H1 (cell line): ENCODE data around the gene SLC22A14. TPM values are rescaled to one million over a fixed set of nuclear protein-coding genes. Genes with fewer than 3 reads are reported as not detected.

Source experiments
- CTCF ChIA-PET: fragments of 300-600 bp; sonication (Branson Sonifier 250); formaldehyde crosslinking; loops from one replicate; lab custom pipeline; 2021; ENCODE audit not compliant: partially characterized antibody; lab: Charles Lee
- POLR2A ChIA-PET: fragments of 300-600 bp; sonication (Branson Sonifier 250); formaldehyde crosslinking; loops from one replicate; lab custom pipeline; 2021; ENCODE audit warnings: inconsistent platforms; ENCODE audit not compliant: partially characterized antibody; lab: Charles Lee
- DNase-seq, 2 experiments: peaks; one replicate each; pipeline versions ENCODE4 v3.0.0 to v3.0.0-alpha.2; 2010 to 2022; ENCODE audit warnings: low spot score in 2 of 2, low read depth in 1 of 2, mixed read lengths in 1 of 2
- FAIRE-seq: peaks from 2 replicates; lab custom pipeline; 2011; peaks lifted over from hg19 to GRCh38; lab: Jason Lieb, UNC
- H2AFZ ChIP-seq: 2 replicates; pipeline ENCODE4 v1.8.1; 2012; ENCODE audit warnings: low read length, inconsistent platforms
- H2AK5ac ChIP-seq: 2 replicates; pipeline ENCODE4 v1.6.1; 2013; ENCODE audit warnings: low read depth, low read length
- H2BK120ac ChIP-seq: replicated peaks from 2 replicates; pipeline ENCODE3; 2013; ENCODE audit warnings: low read depth, low read length, inconsistent platforms
- H2BK12ac ChIP-seq: 2 replicates; pipeline ENCODE4 v1.6.1; 2013; ENCODE audit warnings: low read depth, low read length
- H2BK15ac ChIP-seq: 2 replicates; pipeline ENCODE4 v1.6.1; 2013; ENCODE audit warnings: low read length
- H2BK20ac ChIP-seq: 2 replicates; pipeline ENCODE4 v1.6.1; 2013; ENCODE audit warnings: low read length
- H2BK5ac ChIP-seq: 2 replicates; pipeline ENCODE4 v1.6.1; 2013; ENCODE audit warnings: low read depth, low read length
- H3K14ac ChIP-seq: 2 replicates; pipeline ENCODE4 v1.6.1; 2013; ENCODE audit warnings: inconsistent platforms; ENCODE audit not compliant: insufficient read length
- H3K18ac ChIP-seq: 2 replicates; pipeline ENCODE4 v1.6.1; 2013; ENCODE audit warnings: low read length; ENCODE audit errors: extremely low read depth
- H3K23ac ChIP-seq: 2 replicates; pipeline ENCODE4 v1.6.1; 2013; ENCODE audit warnings: inconsistent platforms; ENCODE audit not compliant: insufficient read length
- H3K23me2 ChIP-seq: 2 replicates; pipeline ENCODE4 v1.6.1; 2013; ENCODE audit warnings: low read depth, low read length
- H3K27ac ChIP-seq: 2 replicates; pipeline ENCODE4 v1.6.1; 2011; ENCODE audit warnings: low read depth, low read length, inconsistent platforms
- H3K27me3 ChIP-seq, 4 experiments: replicated peaks in 1 of 4; 1 replicate in 1 of 4; 2 replicates in 3 of 4; pipeline versions ENCODE4 v1.6.1 to v1.8.1; 2011 to 2013; ENCODE audit warnings: low read length in 3 of 4, mild to moderate bottlenecking in 3 of 4, inconsistent platforms in 2 of 4, mixed read lengths in 2 of 4, moderate library complexity in 1 of 4; ENCODE audit not compliant: control insufficient read depth in 3 of 4, insufficient read depth in 3 of 4; ENCODE audit errors: extremely low read depth in 1 of 4
- H3K36me3 ChIP-seq, 4 experiments: 2 replicates each; pipeline versions ENCODE4 v1.6.1 to v1.8.1; 2011 to 2013; ENCODE audit warnings: mild to moderate bottlenecking in 4 of 4, low read length in 3 of 4, moderate library complexity in 2 of 4, control low read depth in 1 of 4, inconsistent platforms in 1 of 4; ENCODE audit not compliant: insufficient read depth in 4 of 4, control insufficient read depth in 2 of 4
- H3K4ac ChIP-seq: replicated peaks from 2 replicates; pipeline ENCODE3; 2013; ENCODE audit warnings: low read length, low read depth, mixed read lengths, inconsistent platforms; ENCODE audit not compliant: insufficient read length
- H3K4me1 ChIP-seq, 4 experiments: replicated peaks in 1 of 4; 1 replicate in 1 of 4; 2 replicates in 3 of 4; pipeline versions ENCODE4 v1.6.1 to v1.8.1; 2011 to 2013; ENCODE audit warnings: low read length in 3 of 4, inconsistent platforms in 2 of 4, mixed read lengths in 1 of 4; ENCODE audit not compliant: insufficient read depth in 4 of 4, control insufficient read depth in 3 of 4
- H3K4me2 ChIP-seq, 2 experiments: 2 replicates each; pipeline versions ENCODE4 v1.6.1 to v1.8.1; 2011 to 2013; ENCODE audit warnings: low read depth in 2 of 2, low read length in 2 of 2, control low read depth in 1 of 2, inconsistent platforms in 1 of 2, mild to moderate bottlenecking in 1 of 2; ENCODE audit not compliant: insufficient read depth in 1 of 2
- H3K4me3 ChIP-seq, 4 experiments: fragments of 200-600, 300-600 bp in 1 of 4; sonication (generic), shearing (Covaris generic), sonication (Bioruptor Twin) in 1 of 4; 2 replicates each; pipeline versions ENCODE4 v1.5.1 to v1.8.1; 2011 to 2016; ENCODE audit warnings: low read length in 4 of 4, low read depth in 3 of 4, control low read depth in 2 of 4, inconsistent platforms in 2 of 4, mild to moderate bottlenecking in 2 of 4, mixed read lengths in 1 of 4, moderate library complexity in 1 of 4; ENCODE audit not compliant: insufficient read depth in 2 of 4; ENCODE audit errors: extremely low read depth in 1 of 4
- H3K56ac ChIP-seq: replicated peaks from 2 replicates; pipeline ENCODE3; 2013; ENCODE audit warnings: low read depth, mild to moderate bottlenecking, mixed read lengths, low read length, inconsistent platforms; ENCODE audit not compliant: insufficient read length
- H3K79me1 ChIP-seq: 2 replicates; pipeline ENCODE4 v1.6.1; 2013; ENCODE audit warnings: low read depth, low read length, control low read depth
- H3K79me2 ChIP-seq, 2 experiments: 2 replicates each; pipeline versions ENCODE4 v1.6.1 to v1.8.1; 2012 to 2013; ENCODE audit warnings: low read length in 2 of 2, mild to moderate bottlenecking in 2 of 2, inconsistent platforms in 1 of 2; ENCODE audit not compliant: insufficient read depth in 2 of 2, control insufficient read depth in 1 of 2
- H3K9ac ChIP-seq, 4 experiments: replicated peaks in 1 of 4; 1 replicate in 1 of 4; 2 replicates in 3 of 4; pipeline versions ENCODE4 v1.6.1 to v1.8.1; 2011 to 2013; ENCODE audit warnings: low read depth in 3 of 4, low read length in 3 of 4, control low read depth in 2 of 4, mild to moderate bottlenecking in 2 of 4, moderate library complexity in 2 of 4, inconsistent platforms in 1 of 4; ENCODE audit errors: extremely low read depth in 1 of 4
- H3K9me3 ChIP-seq, 2 experiments: 2 replicates each; pipeline versions ENCODE4 v1.6.1 to v1.8.1; 2012 to 2013; ENCODE audit warnings: mild to moderate bottlenecking in 2 of 2, moderate library complexity in 2 of 2, control low read depth in 1 of 2, inconsistent platforms in 1 of 2, low read depth in 1 of 2, low read length in 1 of 2, mixed read lengths in 1 of 2; ENCODE audit not compliant: insufficient read depth in 2 of 2
- H4K20me1 ChIP-seq, 2 experiments: replicated peaks in 1 of 2; 2 replicates each; pipeline versions ENCODE3 to v1.8.1; 2011 to 2013; ENCODE audit warnings: inconsistent platforms in 2 of 2, low read length in 2 of 2, mild to moderate bottlenecking in 1 of 2; ENCODE audit not compliant: insufficient read depth in 2 of 2, control insufficient read depth in 1 of 2
- H4K5ac ChIP-seq: 2 replicates; pipeline ENCODE4 v1.6.1; 2013; ENCODE audit warnings: low read length, low read depth, mixed read lengths, inconsistent platforms; ENCODE audit not compliant: insufficient read length
- H4K8ac ChIP-seq: 2 replicates; pipeline ENCODE4 v1.8.0; 2013; ENCODE audit warnings: mild to moderate bottlenecking, moderate library complexity, low read length, inconsistent platforms; ENCODE audit not compliant: insufficient read depth; ENCODE audit errors: extremely low read depth
- H4K91ac ChIP-seq: replicated peaks from 2 replicates; pipeline ENCODE3; 2013; ENCODE audit warnings: low read length, mixed read lengths, inconsistent platforms; ENCODE audit not compliant: insufficient read length
- BCL11A ChIP-seq, 2 experiments: IDR thresholded peaks; one replicate each; pipeline ENCODE4 v1.6.1; 2011; ENCODE audit warnings: low read depth in 2 of 2, low read length in 2 of 2, mild to moderate bottlenecking in 2 of 2
- CBX5 ChIP-seq: fragments of 300-800, 300-1000 bp; sonication (generic); IDR thresholded peaks from 2 replicates; pipeline ENCODE4 v1.7.1; 2016; ENCODE audit warnings: antibody characterized with exemption, low read length, low read depth
- CHD1 ChIP-seq: IDR thresholded peaks from 2 replicates; pipeline ENCODE4 v1.6.1; 2012; ENCODE audit warnings: low read depth, low read length, improper control_type of control experiment
- CHD2 ChIP-seq: IDR thresholded peaks from 2 replicates; pipeline ENCODE4 v1.6.1; 2012; ENCODE audit warnings: low read length, improper control_type of control experiment
- CREB1 ChIP-seq: IDR thresholded peaks from 2 replicates; pipeline ENCODE4 v1.6.1; 2012; ENCODE audit warnings: inconsistent platforms
- GTF2F1 ChIP-seq: IDR thresholded peaks from 2 replicates; pipeline ENCODE4 v1.6.1; 2012; ENCODE audit warnings: low read depth, low read length, improper control_type of control experiment, borderline replicate concordance
- PHF8 ChIP-seq: fragments of 200-600 bp; sonication (generic); conservative IDR thresholded peaks from 2 replicates; pipeline ENCODE4 v1.7.1; 2012; ENCODE audit warnings: low read depth, mild to moderate bottlenecking, inconsistent platforms, low read length, moderate library complexity
- POLR2A ChIP-seq, 2 experiments: IDR thresholded peaks; 1 replicate in 1 of 2; 2 replicates in 1 of 2; pipeline ENCODE4 v1.6.1; 2011; ENCODE audit warnings: low read depth in 2 of 2, low read length in 2 of 2, mild to moderate bottlenecking in 2 of 2; ENCODE audit errors: control extremely low read depth in 1 of 2
- RFX5 ChIP-seq: IDR thresholded peaks from 2 replicates; pipeline ENCODE4 v1.6.1; 2011; ENCODE audit warnings: low read depth, low read length, improper control_type of control experiment, borderline replicate concordance
- RNF2 ChIP-seq: fragments of 200-900, 300-1000 bp; sonication (generic); IDR thresholded peaks from 2 replicates; pipeline ENCODE4 v1.7.1; 2016; ENCODE audit warnings: borderline replicate concordance, low read depth, mild to moderate bottlenecking, antibody characterized with exemption, low read length; ENCODE audit not compliant: poor library complexity, severe bottlenecking; ENCODE audit errors: missing control alignments
- SAP30 ChIP-seq: fragments of 300-600 bp; sonication (generic); IDR thresholded peaks from 2 replicates; pipeline ENCODE4 v1.7.1; 2012; ENCODE audit warnings: low read length, moderate library complexity, mild to moderate bottlenecking, inconsistent platforms; ENCODE audit not compliant: insufficient read depth, insufficient replicate concordance
- TAF1 ChIP-seq: IDR thresholded peaks from 2 replicates; pipeline ENCODE4 v1.6.1; 2011; ENCODE audit warnings: mild to moderate bottlenecking, low read depth, low read length
- WGBS, 2 experiments: shearing (Covaris generic) in 1 of 2; methylation state at CpG; one replicate each; pipeline versions ENCODE4 v1.1.6 to v1.1.7; 2013 to 2015; ENCODE audit warnings: low lambda C conversion rate in 2 of 2, mixed read lengths in 2 of 2, inconsistent platforms in 1 of 2, low coverage in 1 of 2, missing lambda C conversion rate in 1 of 2; ENCODE audit not compliant: insufficient replicate concordance in 2 of 2, insufficient coverage in 1 of 2, insufficient read length in 1 of 2; ENCODE audit errors: extremely low coverage in 1 of 2, missing lambda C conversion rate in 1 of 2; 5-methylcytosine and 5-hydroxymethylcytosine counted together
- polyA plus RNA-seq, 7 experiments: library from polyadenylated mRNA; depleted of rRNA in 3 of 7; stranded (reverse) in 5 of 7; unstranded in 2 of 7; fragments of >200 nt in 5 of 7; fragments of 200-250 nt in 2 of 7; gene quantifications; 1 replicate in 5 of 7; 2 replicates in 1 of 7; 4 replicates in 1 of 7; pipeline versions ENCODE4 v1.2.1 to v1.2.3, GENCODE V29; 2011 to 2013; ENCODE audit warnings: missing spikeins in 2 of 7, mixed read lengths in 2 of 7
- total RNA-seq: library from RNA; stranded (reverse); fragmentation: NEBNext Ultra II Directional; extraction: Animal tissue kit (Norgen Biotek cat#: 25700); gene quantifications from 2 replicates; pipeline ENCODE4 v1.2.1, GENCODE V29; 2021
- TF ChIP-seq, protein P1 (sequence below): IDR thresholded peaks from 2 replicates; pipeline ENCODE4 v1.6.1; 2011; ENCODE audit warnings: low read length, improper control_type of control experiment

SLC22A14 gene
- total and polyA plus RNA-seq, 2 of the 8 experiments (the other 6 are each of a cell fraction or from before 2014, with no cell fraction given): 0.03 TPM; not detected in 1

DNA sequence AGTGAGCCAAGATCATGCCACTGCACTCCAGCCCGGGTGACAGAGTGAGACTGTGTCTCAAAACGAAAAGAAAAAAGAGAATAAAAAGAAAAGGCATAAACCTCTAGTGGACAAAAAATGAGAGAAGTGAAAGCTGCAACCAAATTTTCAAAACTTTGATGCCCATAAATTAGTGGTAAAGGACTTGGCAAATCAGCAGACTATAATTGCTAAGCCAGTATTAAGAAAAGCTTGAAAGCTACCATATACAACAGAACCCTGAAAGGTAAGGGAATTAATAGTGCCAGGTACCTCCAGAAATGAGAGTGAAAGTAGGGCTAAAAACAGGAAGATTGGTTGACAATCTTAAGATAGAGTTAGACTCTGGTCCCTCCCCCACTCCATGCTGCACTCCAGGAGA lies 49.4 kb upstream of the SLC22A14 start:
- H2BK5ac ChIP-seq: no peak overlapping the region
- no peak overlapping the region for H3K4me3 ChIP-seq
- no peak for DNase-seq
- no peak overlapping the region for H2BK120ac ChIP-seq
- no peak overlapping the region for H3K4ac ChIP-seq
- no peaks in the 10 kb centered on the region for H3K27me3 ChIP-seq
- no peaks in the 10 kb centered on the region for H3K9me3 ChIP-seq
- no peak overlapping the region for H2BK15ac ChIP-seq
- H4K20me1 ChIP-seq: no peaks in the 10 kb centered on the region
- no peaks in the 10 kb centered on the region for H3K79me2 ChIP-seq
- ChIA-PET POLR2A (interaction anchor here (1.1 kb wide), 1 partner anchor 11 kb away, joined by 3 read pairs; no protein-coding TSS in a partner anchor), CTCF (interaction anchor here (0.7 to 1.7 kb wide), 2 partner anchors 65 to 99 kb away, joined by 3 to 5 read pairs; no protein-coding TSS in a partner anchor)
- no peak overlapping the region for H2AK5ac ChIP-seq
- no peak overlapping the region for H4K91ac ChIP-seq
- H3K56ac ChIP-seq: no peak overlapping the region
- no peaks in the 10 kb centered on the region for H3K23me2 ChIP-seq
- no peak overlapping the region for H2AFZ ChIP-seq
- no peak overlapping the region for H3K23ac ChIP-seq
- peaks cover 0 to 33% (median 13%) of the 10 kb centered on the region in 4 experiments; a peak in 5 of 8 replicates for H3K36me3 ChIP-seq
- H3K14ac ChIP-seq: no peak overlapping the region
- no peak overlapping the region for H3K18ac ChIP-seq
- no peak overlapping the region for H3K4me2 ChIP-seq
- no peak overlapping the region for H3K9ac ChIP-seq
- no peak overlapping the region for H4K5ac ChIP-seq
- no peaks in the 10 kb centered on the region for H3K4me1 ChIP-seq
- FAIRE-seq: no peak
- H4K8ac ChIP-seq: no peak overlapping the region
- WGBS, 2 experiments: 81% methylated on average over 2 of the region's 2 CpGs; no CpG with 5 or more reads in 1 of the 2 experiments
- no peak overlapping the region for H2BK20ac ChIP-seq
- H3K79me1 ChIP-seq: no peaks in the 10 kb centered on the region
- H3K27ac ChIP-seq: no peak overlapping the region
- H2BK12ac ChIP-seq: no peak overlapping the region
- TF ChIP-seq RFX5 (no peak), SAP30 (no peak), CHD1 (no peak), TAF1 (no peak), POLR2A (IDR thresholded peaks at IDR 0.05; ENCODE audit: control extremely low read depth in 1 of 2, low read depth in 2 of 2, low read length in 2 of 2) (no peak), CBX5 (no peak), PHF8 (no peak), GTF2F1 (no peak), CREB1 (no peak), CHD2 (no peak), BCL11A (IDR thresholded peaks at IDR 0.05; ENCODE audit: low read depth in 2 of 2, low read length in 2 of 2) (no peak), RNF2 (no peak)
- TF ChIP-seq, protein P1, sequence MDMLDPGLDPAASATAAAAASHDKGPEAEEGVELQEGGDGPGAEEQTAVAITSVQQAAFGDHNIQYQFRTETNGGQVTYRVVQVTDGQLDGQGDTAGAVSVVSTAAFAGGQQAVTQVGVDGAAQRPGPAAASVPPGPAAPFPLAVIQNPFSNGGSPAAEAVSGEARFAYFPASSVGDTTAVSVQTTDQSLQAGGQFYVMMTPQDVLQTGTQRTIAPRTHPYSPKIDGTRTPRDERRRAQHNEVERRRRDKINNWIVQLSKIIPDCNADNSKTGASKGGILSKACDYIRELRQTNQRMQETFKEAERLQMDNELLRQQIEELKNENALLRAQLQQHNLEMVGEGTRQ: no peak
